Keratinocyte (primary cell): Measurements from ENCODE around the gene NLRX1. TPM values are rescaled to one million over a fixed set of nuclear protein-coding genes. Genes with fewer than 3 reads are reported as not detected.
A peak's percentile ranks its signal among the peaks of the same experiment; 100 is the strongest.

Source experiments
- DNase-seq: peaks from one replicate; pipeline ENCODE4 v3.0.0-alpha.2; 2011; ENCODE audit warnings: low read depth, missing footprints, low spot score
- FAIRE-seq: peaks from 2 replicates; lab custom pipeline; 2011; peaks lifted over from hg19 to GRCh38; lab: Jason Lieb, UNC
- H2AFZ ChIP-seq: 2 replicates; pipeline ENCODE4 v1.6.0; 2012; ENCODE audit warnings: low read length, control low read depth, inconsistent platforms; ENCODE audit not compliant: control insufficient read depth
- H3K27ac ChIP-seq: 2 replicates; pipeline ENCODE4 v1.5.1; 2011; ENCODE audit warnings: low read length; ENCODE audit not compliant: control insufficient read depth, insufficient read depth
- H3K27me3 ChIP-seq: 3 replicates; pipeline ENCODE4 v1.6.0; 2011; ENCODE audit warnings: low read length; ENCODE audit not compliant: control insufficient read depth, insufficient read depth; ENCODE audit errors: extremely low read depth
- H3K36me3 ChIP-seq, 2 experiments: 2 replicates in 1 of 2; 3 replicates in 1 of 2; pipeline ENCODE4 v1.5.1; 2011; ENCODE audit warnings: low read length in 2 of 2, mild to moderate bottlenecking in 1 of 2; ENCODE audit not compliant: control insufficient read depth in 2 of 2, insufficient read depth in 2 of 2; ENCODE audit errors: extremely low read depth in 1 of 2
- H3K4me1 ChIP-seq: 3 replicates; pipeline ENCODE4 v1.5.1; 2011; ENCODE audit warnings: low read length; ENCODE audit not compliant: control insufficient read depth, insufficient read depth; ENCODE audit errors: extremely low read depth
- H3K4me2 ChIP-seq: 3 replicates; pipeline ENCODE4 v1.6.0; 2011; ENCODE audit warnings: low read depth, low read length; ENCODE audit not compliant: control insufficient read depth, insufficient read depth; ENCODE audit errors: extremely low read depth
- H3K4me3 ChIP-seq, 3 experiments: fragments of 200-600 bp in 1 of 3; sonication (generic) in 1 of 3; 2 replicates in 2 of 3; 3 replicates in 1 of 3; pipeline ENCODE4 v1.5.1; 2011 to 2016; ENCODE audit warnings: low read length in 3 of 3, mild to moderate bottlenecking in 3 of 3, control low read depth in 2 of 3, inconsistent platforms in 1 of 3, low read depth in 1 of 3, mixed read lengths in 1 of 3, mixed run types in 1 of 3, moderate library complexity in 1 of 3; ENCODE audit not compliant: control insufficient read depth in 2 of 3, insufficient read depth in 2 of 3; ENCODE audit errors: extremely low read depth in 1 of 3
- H3K79me2 ChIP-seq: 2 replicates; pipeline ENCODE4 v1.6.0; 2012; ENCODE audit warnings: low read length; ENCODE audit not compliant: control insufficient read depth, insufficient read depth
- H3K9ac ChIP-seq: 3 replicates; pipeline ENCODE4 v1.6.0; 2011; ENCODE audit warnings: low read length; ENCODE audit not compliant: control insufficient read depth, insufficient read depth; ENCODE audit errors: extremely low read depth
- H3K9me1 ChIP-seq: 3 replicates; pipeline ENCODE4 v1.6.0; 2011; ENCODE audit warnings: low read length; ENCODE audit not compliant: control insufficient read depth, insufficient read depth; ENCODE audit errors: extremely low read depth
- H3K9me3 ChIP-seq: 2 replicates; pipeline ENCODE4 v1.5.1; 2012; ENCODE audit warnings: low read depth, low read length; ENCODE audit not compliant: control insufficient read depth
- H4K20me1 ChIP-seq: 3 replicates; pipeline ENCODE4 v1.6.0; 2011; ENCODE audit warnings: low read length; ENCODE audit not compliant: control insufficient read depth, insufficient read depth; ENCODE audit errors: extremely low read depth
- EZH2 ChIP-seq: IDR thresholded peaks from one replicate; pipeline ENCODE4 v1.6.1; 2012; ENCODE audit warnings: inconsistent platforms, mild to moderate bottlenecking, low read length, moderate library complexity
- dilution Hi-C: fragments of 300-500 bp; cut with MboI; formaldehyde crosslinking; loops from one replicate; pipeline ENCODE4 v1.7.0; 2020; ENCODE audit warnings: low sequenced_read_pairs; ENCODE audit not compliant: extremely low pct_ligation_motif_present
- polyA plus RNA-seq, 5 experiments: library from polyadenylated mRNA; depleted of rRNA in 3 of 5; stranded (reverse) in 3 of 5; stranded (forward) in 1 of 5; unstranded in 1 of 5; fragments of >200 nt; gene quantifications; 1 replicate in 1 of 5; 2 replicates in 3 of 5; 3 replicates in 1 of 5; pipeline versions ENCODE4 v1.2.1 to v1.2.3, GENCODE V29; 2011 to 2012; ENCODE audit warnings: missing spikeins in 2 of 5, low read depth in 1 of 5, low replicate concordance in 1 of 5
- TF ChIP-seq, protein P1 (sequence below), 3 experiments: IDR thresholded peaks in 1 of 3; conservative IDR thresholded peaks in 1 of 3; optimal IDR thresholded peaks in 1 of 3; 2 replicates in 2 of 3; 3 replicates in 1 of 3; pipeline versions ENCODE3 to v1.5.1; 2011; ENCODE audit warnings: low read length in 3 of 3, mild to moderate bottlenecking in 3 of 3, moderate library complexity in 2 of 3, control low read depth in 1 of 3, inconsistent platforms in 1 of 3; ENCODE audit not compliant: insufficient read depth in 2 of 3; ENCODE audit errors: extremely low read depth in 1 of 3

NLRX1 gene
- polyA plus RNA-seq, 1 donor (not counting 4 experiments of a cell fraction or from before 2014, with no cell fraction given): 8.1 TPM

DNA sequence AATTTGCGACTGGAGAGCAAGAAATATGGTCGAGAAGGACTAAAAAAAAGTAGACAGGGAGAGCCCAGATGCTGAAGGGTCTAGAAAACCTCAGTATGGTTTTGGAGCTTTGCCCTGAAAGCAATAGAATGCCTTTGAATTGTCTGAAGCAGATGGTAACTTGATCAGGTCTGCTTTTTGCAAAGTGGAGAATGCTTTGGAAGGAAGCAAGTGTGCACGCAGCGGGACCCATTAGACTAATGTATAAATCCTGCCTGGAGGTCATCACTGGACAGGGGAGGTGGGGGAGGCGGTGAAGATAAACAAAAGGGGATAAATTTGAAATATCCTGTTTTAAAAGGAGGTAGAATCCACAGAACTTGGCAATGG, 47.9 kb upstream of the NLRX1 start:
- dilution Hi-C loops: no loop called here
- Histone ChIP-seq H3K4me1 (peaks cover 19% of the 10 kb centered on the region), H3K4me3 (peak overlapping the region; percentile 83 to 85 (median 85)), H3K4me2 (peak overlapping the region; percentile 99), H3K9ac (peak overlapping the region; percentile 91), H3K9me3 (no peaks in the 10 kb centered on the region), H3K79me2 (peaks cover 23% of the 10 kb centered on the region), H2AFZ (peak overlapping the region; percentile 96), H4K20me1 (no peaks in the 10 kb centered on the region), H3K27ac (peak overlapping the region; percentile 83), H3K9me1 (no peaks in the 10 kb centered on the region), H3K36me3 (peaks cover 4 to 7% of the 10 kb centered on the region in 2 experiments), H3K27me3 (no peaks in the 10 kb centered on the region)
- no peak for DNase-seq
- TF ChIP-seq, protein P1, sequence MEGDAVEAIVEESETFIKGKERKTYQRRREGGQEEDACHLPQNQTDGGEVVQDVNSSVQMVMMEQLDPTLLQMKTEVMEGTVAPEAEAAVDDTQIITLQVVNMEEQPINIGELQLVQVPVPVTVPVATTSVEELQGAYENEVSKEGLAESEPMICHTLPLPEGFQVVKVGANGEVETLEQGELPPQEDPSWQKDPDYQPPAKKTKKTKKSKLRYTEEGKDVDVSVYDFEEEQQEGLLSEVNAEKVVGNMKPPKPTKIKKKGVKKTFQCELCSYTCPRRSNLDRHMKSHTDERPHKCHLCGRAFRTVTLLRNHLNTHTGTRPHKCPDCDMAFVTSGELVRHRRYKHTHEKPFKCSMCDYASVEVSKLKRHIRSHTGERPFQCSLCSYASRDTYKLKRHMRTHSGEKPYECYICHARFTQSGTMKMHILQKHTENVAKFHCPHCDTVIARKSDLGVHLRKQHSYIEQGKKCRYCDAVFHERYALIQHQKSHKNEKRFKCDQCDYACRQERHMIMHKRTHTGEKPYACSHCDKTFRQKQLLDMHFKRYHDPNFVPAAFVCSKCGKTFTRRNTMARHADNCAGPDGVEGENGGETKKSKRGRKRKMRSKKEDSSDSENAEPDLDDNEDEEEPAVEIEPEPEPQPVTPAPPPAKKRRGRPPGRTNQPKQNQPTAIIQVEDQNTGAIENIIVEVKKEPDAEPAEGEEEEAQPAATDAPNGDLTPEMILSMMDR (optimal IDR thresholded peaks at IDR 0.05 in 1 of 3, IDR thresholded peaks at IDR 0.05 in 1 of 3, conservative IDR thresholded peaks at IDR 0.05 in 1 of 3; ENCODE audit: extremely low read depth in 1 of 3, insufficient read depth in 2 of 3, low read length in 3 of 3): no peak
- TF ChIP-seq EZH2: no peak
- FAIRE-seq: no peak

DNA sequence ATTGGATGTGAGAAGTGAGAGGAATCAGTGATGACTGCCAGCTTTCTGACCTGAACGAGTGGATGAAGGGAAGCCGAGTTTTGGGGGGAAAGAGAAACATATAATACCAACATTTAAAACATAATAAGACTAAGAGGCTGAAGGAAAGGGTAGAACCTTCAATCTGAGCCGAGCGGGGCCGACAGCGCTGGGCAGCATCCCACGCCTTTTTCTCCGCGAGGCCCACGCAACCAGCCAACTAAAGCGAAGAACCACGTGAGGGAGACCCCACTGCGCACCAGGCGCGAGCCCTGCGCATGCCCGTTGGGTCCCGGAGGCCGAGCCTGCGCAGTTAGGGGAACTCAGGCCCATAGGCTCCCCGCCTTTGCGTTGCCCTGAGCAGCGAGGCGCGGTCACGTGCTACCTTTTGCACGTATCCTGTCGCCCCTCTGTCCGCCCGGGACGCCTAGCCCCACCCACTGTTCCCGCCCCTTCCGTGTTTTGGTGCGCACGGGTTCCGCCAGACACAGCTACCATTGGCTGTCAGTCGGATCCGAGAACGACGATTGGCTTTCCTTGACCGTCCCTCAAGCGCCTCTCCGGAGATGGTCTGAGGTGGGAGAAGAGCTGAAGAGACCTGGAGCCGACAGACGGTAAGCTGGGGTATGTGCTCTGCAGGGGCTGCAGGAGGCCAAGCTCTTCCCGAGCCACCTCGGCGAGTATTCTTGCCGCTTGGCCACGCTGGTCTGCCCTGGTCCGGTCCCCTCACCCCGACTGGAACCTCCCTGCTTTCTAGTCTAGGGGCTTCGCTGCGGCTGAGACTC, 47.3 kb upstream of the NLRX1 start, which contains the start of gene HINFP:
Gene HINFP (plus strand): TSS at position 573 of the 803 bp plus-strand sequence. CDS start 5,365 bp downstream, outside the sequence.
- no peak for TF ChIP-seq EZH2
- TF ChIP-seq, protein P1 (optimal IDR thresholded peaks at IDR 0.05 in 1 of 3, IDR thresholded peaks at IDR 0.05 in 1 of 3, conservative IDR thresholded peaks at IDR 0.05 in 1 of 3; ENCODE audit: extremely low read depth in 1 of 3, insufficient read depth in 2 of 3, low read length in 3 of 3): no peak
- peak within 1 kb of the TSS; percentile 83 for H3K27ac ChIP-seq
- no peaks in the 10 kb centered on the region for H3K9me1 ChIP-seq
- no peaks in the 10 kb centered on the region for H3K27me3 ChIP-seq
- H3K4me3 ChIP-seq: peak within 1 kb of the TSS; percentile 83 to 89 (median 85)
- H3K9ac ChIP-seq: peak within 1 kb of the TSS; percentile 91
- FAIRE-seq (peak; percentile 81), DNase-seq (peak; percentile 92)
- dilution Hi-C loops: no loop called here
- H2AFZ ChIP-seq: peak within 1 kb of the TSS; percentile 96
- no peaks in the 10 kb centered on the region for H3K9me3 ChIP-seq
- peak within 1 kb of the TSS; percentile 99 for H3K4me2 ChIP-seq
- H3K79me2 ChIP-seq: peaks cover 23% of the 10 kb centered on the region
- peaks cover 22% of the 10 kb centered on the region for H3K4me1 ChIP-seq
- H4K20me1 ChIP-seq: no peaks in the 10 kb centered on the region
- H3K36me3 ChIP-seq: peaks cover 4 to 5% of the 10 kb centered on the region in 2 experiments
